Panc1 (cell line): ENCODE data around the gene BTRC.

Source experiments
- CTCF ChIP-seq: fragments of 450-650 bp; IDR thresholded peaks from 2 replicates; pipeline ENCODE4 v1.5.1; 2017; ENCODE audit warnings: mild to moderate bottlenecking
- POLR2AphosphoS5 ChIP-seq: IDR thresholded peaks from 2 replicates; pipeline ENCODE4 v1.6.1; 2012; ENCODE audit warnings: mild to moderate bottlenecking, low read depth, low read length, moderate library complexity

GRCh38 chr10:101575580-101576210, 221.7 kb downstream of the BTRC start:
- TF ChIP-seq CTCF (no peak), POLR2AphosphoS5 (no peak)
